Astrocyte (in vitro differentiated cells and primary cell): ENCODE results near the gene TSPEAR.
"Not testable (repeated sequence)": the region's sequence is repeated elsewhere in the genome, so short reads cannot be mapped to it uniquely, and the experiment has no call there.

ENCODE experiments used
- CTCF ChIP-seq: IDR thresholded peaks from 2 replicates; pipeline ENCODE4 v1.5.1; 2011; ENCODE audit warnings: low read depth, mild to moderate bottlenecking, inconsistent platforms, low read length, moderate library complexity; ENCODE audit not compliant: insufficient read depth
- EZH2 ChIP-seq: IDR thresholded peaks from 2 replicates; pipeline ENCODE4 v1.6.1; 2012; ENCODE audit warnings: mild to moderate bottlenecking, low read length, inconsistent platforms; ENCODE audit not compliant: insufficient read depth

GRCh38 chr21:44601091-44601490 is 110.3 kb downstream of the TSPEAR start:
- not testable (repeated sequence) for TF ChIP-seq CTCF, EZH2
